IMR-90 (cell line): ENCODE data around the gene EXTL2. TPM values are rescaled to one million over a fixed set of nuclear protein-coding genes. Genes with fewer than 3 reads are reported as not detected.

Experiments used
- ATAC-seq: fragments of 200-7000 bp; cut with Tn5 transposase; 2 replicates; pipeline ENCODE4 v1.9.1; 2020; ENCODE audit warnings: low read depth, mild to moderate bottlenecking, moderate library complexity
- BruUV-seq: library from RNA; stranded (reverse); fragments of 400-500 nt; replicated peaks from 2 replicates; lab custom pipeline; 2021; lab: Mats Ljungman, UMichigan
- CTCF ChIA-PET: fragments of 300-600 bp; formaldehyde crosslinking; extraction: SDS; loops from one replicate; lab custom pipeline; 2021; ENCODE audit warnings: antibody characterized with exemption; lab: Yijun Ruan, JAX
- POLR2A ChIA-PET: fragments of 300-600 bp; sonication (Branson Sonifier 250); formaldehyde crosslinking; loops from one replicate; lab custom pipeline; 2022; ENCODE audit warnings: antibody characterized with exemption; ENCODE audit not compliant: unreplicated experiment; lab: Charles Lee
- DNase-seq: peaks from one replicate; pipeline ENCODE4 v3.0.0; 2013
- H2AFZ ChIP-seq: replicated peaks from 2 replicates; pipeline ENCODE3; 2013; ENCODE audit warnings: low read length, mild to moderate bottlenecking; ENCODE audit not compliant: poor library complexity
- H2AK5ac ChIP-seq: 2 replicates; pipeline ENCODE4 v1.6.1; 2013; ENCODE audit warnings: low read depth, low read length, inconsistent platforms
- H2AK9ac ChIP-seq: replicated peaks from 2 replicates; pipeline ENCODE3; 2013; ENCODE audit warnings: mild to moderate bottlenecking, low read depth, low read length, moderate library complexity; ENCODE audit not compliant: poor library complexity
- H2BK120ac ChIP-seq: 2 replicates; pipeline ENCODE4 v1.6.1; 2013; ENCODE audit warnings: low read depth, low read length, inconsistent platforms
- H2BK15ac ChIP-seq: 3 replicates; pipeline ENCODE4 v1.6.1; 2013; ENCODE audit warnings: low read depth, low read length, inconsistent platforms
- H2BK20ac ChIP-seq: 2 replicates; pipeline ENCODE4 v1.6.1; 2013; ENCODE audit warnings: low read depth, mild to moderate bottlenecking, inconsistent platforms, low read length, moderate library complexity
- H2BK5ac ChIP-seq: 2 replicates; pipeline ENCODE4 v1.6.1; 2013; ENCODE audit warnings: mild to moderate bottlenecking, low read depth, low read length, inconsistent platforms; ENCODE audit not compliant: poor library complexity, severe bottlenecking
- H3K14ac ChIP-seq: replicated peaks from 2 replicates; pipeline ENCODE4 v1.6.1; 2013; ENCODE audit warnings: low read depth, low read length, inconsistent platforms
- H3K18ac ChIP-seq: 2 replicates; pipeline ENCODE4 v1.6.1; 2013; ENCODE audit warnings: low read depth, low read length, control low read depth
- H3K23ac ChIP-seq: 2 replicates; pipeline ENCODE4 v1.6.1; 2013; ENCODE audit warnings: low read depth, low read length, inconsistent platforms
- H3K27ac ChIP-seq: 2 replicates; pipeline ENCODE4 v1.5.1; 2013; ENCODE audit warnings: mild to moderate bottlenecking, control low read depth, low read length; ENCODE audit not compliant: insufficient read depth
- H3K27me3 ChIP-seq: 2 replicates; pipeline ENCODE4 v1.6.1; 2013; ENCODE audit warnings: low read length; ENCODE audit not compliant: control insufficient read depth, insufficient read depth
- H3K36me3 ChIP-seq: 2 replicates; pipeline ENCODE4 v1.6.1; 2013; ENCODE audit warnings: low read length, mixed read lengths; ENCODE audit not compliant: control insufficient read depth, insufficient read depth
- H3K4ac ChIP-seq: 2 replicates; pipeline ENCODE4 v1.6.1; 2013; ENCODE audit warnings: low read depth, low read length, inconsistent platforms
- H3K4me1 ChIP-seq: 2 replicates; pipeline ENCODE4 v1.6.1; 2013; ENCODE audit warnings: low read length, mixed read lengths; ENCODE audit not compliant: control insufficient read depth, insufficient read depth
- H3K4me2 ChIP-seq: 2 replicates; pipeline ENCODE4 v1.6.1; 2013; ENCODE audit warnings: low read depth, mild to moderate bottlenecking, control low read depth, low read length, moderate library complexity
- H3K4me3 ChIP-seq: 2 replicates; pipeline ENCODE4 v1.5.1; 2013; ENCODE audit warnings: low read depth, mild to moderate bottlenecking, control low read depth, low read length, moderate library complexity; ENCODE audit not compliant: insufficient read depth
- H3K56ac ChIP-seq: 2 replicates; pipeline ENCODE4 v1.6.1; 2013; ENCODE audit warnings: low read length, inconsistent platforms; ENCODE audit not compliant: insufficient read depth; ENCODE audit errors: extremely low read depth
- H3K79me1 ChIP-seq, 2 experiments: 2 replicates each; pipeline ENCODE4 v1.6.1; 2013; ENCODE audit warnings: low read length in 2 of 2, inconsistent platforms in 1 of 2, low read depth in 1 of 2
- H3K9ac ChIP-seq: 2 replicates; pipeline ENCODE4 v1.6.1; 2013; ENCODE audit warnings: low read depth, low read length, control low read depth
- H3K9me1 ChIP-seq: 2 replicates; pipeline ENCODE4 v1.6.1; 2013; ENCODE audit warnings: low read length, inconsistent platforms; ENCODE audit not compliant: insufficient read depth
- H3K9me3 ChIP-seq: 2 replicates; pipeline ENCODE4 v1.6.1; 2013; ENCODE audit warnings: low read length; ENCODE audit not compliant: control insufficient read depth, insufficient read depth
- H4K20me1 ChIP-seq: 2 replicates; pipeline ENCODE4 v1.6.1; 2013; ENCODE audit warnings: low read length, inconsistent platforms; ENCODE audit not compliant: insufficient read depth
- H4K5ac ChIP-seq: 2 replicates; pipeline ENCODE4 v1.6.1; 2013; ENCODE audit warnings: mild to moderate bottlenecking, low read depth, low read length, control low read depth
- H4K8ac ChIP-seq, 2 experiments: 2 replicates each; pipeline ENCODE4 v1.6.1; 2013; ENCODE audit warnings: low read depth in 2 of 2, low read length in 2 of 2, control low read depth in 1 of 2, inconsistent platforms in 1 of 2
- H4K91ac ChIP-seq: 2 replicates; pipeline ENCODE4 v1.6.1; 2013; ENCODE audit warnings: low read depth, low read length, inconsistent platforms; ENCODE audit not compliant: insufficient read depth
- FOS ChIP-seq: fragments of 150-350 bp; IDR thresholded peaks from 2 replicates; pipeline ENCODE4 v1.6.1; 2016; ENCODE audit warnings: low read depth, low read length
- MAZ ChIP-seq: IDR thresholded peaks from 2 replicates; pipeline ENCODE4 v1.6.1; 2012; ENCODE audit warnings: low read depth, mild to moderate bottlenecking, low read length, improper control_type of control experiment, moderate library complexity, borderline replicate concordance
- NFE2L2 ChIP-seq: fragments of 150-350 bp; IDR thresholded peaks from 2 replicates; pipeline ENCODE4 v1.6.1; 2016; ENCODE audit warnings: low read depth, mild to moderate bottlenecking, low read length
- RAD21 ChIP-seq: IDR thresholded peaks from 2 replicates; pipeline ENCODE4 v1.6.1; 2012; ENCODE audit warnings: low read length, improper control_type of control experiment
- SMC3 ChIP-seq: fragments of 150-350 bp; IDR thresholded peaks from 2 replicates; pipeline ENCODE4 v1.6.1; 2016; ENCODE audit warnings: low read depth, mild to moderate bottlenecking, antibody characterized with exemption, low read length, moderate library complexity
- USF2 ChIP-seq: fragments of 150-350 bp; IDR thresholded peaks from 2 replicates; pipeline ENCODE4 v1.6.1; 2017; ENCODE audit warnings: mild to moderate bottlenecking, antibody characterized with exemption, low read length, low read depth
- WGBS, 2 experiments: methylation state at CpG; one replicate each; pipeline versions ENCODE4 v1.1.5 to v1.1.7; 2013; ENCODE audit warnings: missing lambda C conversion rate in 2 of 2; ENCODE audit not compliant: insufficient read length in 1 of 2; ENCODE audit errors: extremely low coverage in 2 of 2; 5-methylcytosine and 5-hydroxymethylcytosine counted together
- dilution Hi-C: fragments of 300-500 bp; cut with HindIII; formaldehyde crosslinking; loops from one replicate; pipeline ENCODE4 v1.14.3; 2018; ENCODE audit warnings: low sequenced_read_pairs; ENCODE audit not compliant: unreplicated experiment
- in situ Hi-C: fragments of 300-500 bp; cut with MboI; formaldehyde crosslinking; loops from 3 replicates; pipeline ENCODE4 v1.14.3; 2019; ENCODE audit warnings: low sequenced_read_pairs, inconsistent platforms, mixed read lengths
- intact Hi-C: fragments of 100-400 bp; cut with micrococcal nuclease; formaldehyde crosslinking; loops from 2 replicates; pipeline ENCODE4 v1.10.0; 2022
- polyA plus RNA-seq, 3 experiments: library from polyadenylated mRNA; depleted of rRNA; stranded (reverse); fragments of >200 nt; gene quantifications; 2 replicates each; pipeline ENCODE4 v1.2.3, GENCODE V29; 2012; ENCODE audit warnings: low replicate concordance in 1 of 3
- total RNA-seq: library from RNA; depleted of rRNA; stranded (reverse); fragments of >200 nt; gene quantifications from 2 replicates; pipeline ENCODE4 v1.2.3, GENCODE V29; 2012
- TF ChIP-seq, protein P1 (sequence below): conservative IDR thresholded peaks from 2 replicates; pipeline ENCODE4 v1.5.1; 2012; ENCODE audit warnings: mild to moderate bottlenecking, low read depth, low read length, improper control_type of control experiment

Gene EXTL2
- total and polyA plus RNA-seq, 2 of the 4 experiments (the other 2 are of a cell fraction), result 24.9 to 27.6 TPM

- Histone ChIP-seq H3K27me3 (no peaks in the 10 kb centered on the region), H3K9me1 (no peaks in the 10 kb centered on the region; the same call in 1 of the 2 replicates), H3K18ac (peak overlapping the region; percentile 20; the same call in 1 of the 2 replicates), H3K9ac (no peak overlapping the region), H3K4me1 (peaks cover 3% of the 10 kb centered on the region; the same call in 1 of the 2 replicates), H3K9me3 (peaks cover under 1% of the 10 kb centered on the region; the same call in 1 of the 2 replicates), H3K36me3 (no peaks in the 10 kb centered on the region), H2AK5ac (no peak overlapping the region), H3K14ac (no peak overlapping the region; the same call in 1 of the 2 replicates), H2BK5ac (no peak overlapping the region), H3K27ac (no peak overlapping the region), H2BK20ac (no peak overlapping the region), H3K4me2 (peak overlapping the region; percentile 76; the same call in 1 of the 2 replicates), H4K8ac (no peak overlapping the region), H3K23ac (no peak overlapping the region), H2AFZ (no peak overlapping the region), H4K20me1 (no peaks in the 10 kb centered on the region), H4K91ac (no peak overlapping the region), H3K4me3 (no peak overlapping the region), H4K5ac (no peak overlapping the region), H3K56ac (no peak overlapping the region), H2BK120ac (no peak overlapping the region), H3K79me1 (no peaks in the 10 kb centered on the region), H2AK9ac (no peak overlapping the region), H3K4ac (peak overlapping the region; percentile 38; the same call in 1 of the 2 replicates), H2BK15ac (no peak overlapping the region)
- no CpG with 5 or more reads among the region's 7 CpGs for WGBS, 2 experiments
- no TSS peak for BruUV-seq
- peak; percentile 70 for DNase-seq
- peak; percentile 61 for ATAC-seq
- ChIA-PET POLR2A (no interaction called here), CTCF (interaction anchor here (0.6 to 4.7 kb wide), 13 partner anchors 15 to 420 kb away, joined by 3 to 27 read pairs (median 4); no protein-coding TSS in a partner anchor)
- dilution Hi-C loops (no loop called here), in situ Hi-C loops (loop anchor here (10.0 kb wide), 1 partner anchor 1064 kb away; no protein-coding TSS in a partner anchor), intact Hi-C loops (loop anchor here (1.0 to 5.0 kb wide), 5 partner anchors 246 to 1060 kb away; partner anchors contain the start of gene GPR88)
- TF ChIP-seq, protein P1, sequence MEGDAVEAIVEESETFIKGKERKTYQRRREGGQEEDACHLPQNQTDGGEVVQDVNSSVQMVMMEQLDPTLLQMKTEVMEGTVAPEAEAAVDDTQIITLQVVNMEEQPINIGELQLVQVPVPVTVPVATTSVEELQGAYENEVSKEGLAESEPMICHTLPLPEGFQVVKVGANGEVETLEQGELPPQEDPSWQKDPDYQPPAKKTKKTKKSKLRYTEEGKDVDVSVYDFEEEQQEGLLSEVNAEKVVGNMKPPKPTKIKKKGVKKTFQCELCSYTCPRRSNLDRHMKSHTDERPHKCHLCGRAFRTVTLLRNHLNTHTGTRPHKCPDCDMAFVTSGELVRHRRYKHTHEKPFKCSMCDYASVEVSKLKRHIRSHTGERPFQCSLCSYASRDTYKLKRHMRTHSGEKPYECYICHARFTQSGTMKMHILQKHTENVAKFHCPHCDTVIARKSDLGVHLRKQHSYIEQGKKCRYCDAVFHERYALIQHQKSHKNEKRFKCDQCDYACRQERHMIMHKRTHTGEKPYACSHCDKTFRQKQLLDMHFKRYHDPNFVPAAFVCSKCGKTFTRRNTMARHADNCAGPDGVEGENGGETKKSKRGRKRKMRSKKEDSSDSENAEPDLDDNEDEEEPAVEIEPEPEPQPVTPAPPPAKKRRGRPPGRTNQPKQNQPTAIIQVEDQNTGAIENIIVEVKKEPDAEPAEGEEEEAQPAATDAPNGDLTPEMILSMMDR, result peak; percentile 81
- TF ChIP-seq NFE2L2 (no peak), SMC3 (peak; percentile 81), USF2 (no peak), RAD21 (peak; percentile 84), MAZ (no peak), FOS (no peak)
Observed at GRCh38 chr1:100868364-100868995, 26.2 kb downstream of the EXTL2 start.
